BE2C (cell line): ENCODE data around the gene FGF11.

Source experiments
- DNase-seq: peaks from one replicate; pipeline ENCODE4 v3.0.0-alpha.2; 2020
- H3K27me3 ChIP-seq: fragments of 250-450 bp; sonication (Bioruptor Pico); 2 replicates; pipeline ENCODE4 v1.5.1; 2020; ENCODE audit warnings: mild to moderate bottlenecking
- H3K36me3 ChIP-seq: fragments of 250-450 bp; sonication (Bioruptor Pico); 2 replicates; pipeline ENCODE4 v1.5.1; 2020; ENCODE audit warnings: mild to moderate bottlenecking
- H3K4me1 ChIP-seq: fragments of 250-450 bp; sonication (Bioruptor Pico); 2 replicates; pipeline ENCODE4 v1.5.1; 2020
- H3K4me3 ChIP-seq: 2 replicates; pipeline ENCODE4 v1.5.1; 2011; ENCODE audit warnings: low read depth, low read length
- H3K9me3 ChIP-seq: fragments of 250-450 bp; sonication (Bioruptor Pico); 2 replicates; pipeline ENCODE4 v1.5.1; 2020
- TF ChIP-seq, protein P1 (sequence below): IDR thresholded peaks from 2 replicates; pipeline ENCODE4 v1.5.1; 2012; ENCODE audit warnings: mild to moderate bottlenecking, low read depth, low read length

Gene FGF11

DNA sequence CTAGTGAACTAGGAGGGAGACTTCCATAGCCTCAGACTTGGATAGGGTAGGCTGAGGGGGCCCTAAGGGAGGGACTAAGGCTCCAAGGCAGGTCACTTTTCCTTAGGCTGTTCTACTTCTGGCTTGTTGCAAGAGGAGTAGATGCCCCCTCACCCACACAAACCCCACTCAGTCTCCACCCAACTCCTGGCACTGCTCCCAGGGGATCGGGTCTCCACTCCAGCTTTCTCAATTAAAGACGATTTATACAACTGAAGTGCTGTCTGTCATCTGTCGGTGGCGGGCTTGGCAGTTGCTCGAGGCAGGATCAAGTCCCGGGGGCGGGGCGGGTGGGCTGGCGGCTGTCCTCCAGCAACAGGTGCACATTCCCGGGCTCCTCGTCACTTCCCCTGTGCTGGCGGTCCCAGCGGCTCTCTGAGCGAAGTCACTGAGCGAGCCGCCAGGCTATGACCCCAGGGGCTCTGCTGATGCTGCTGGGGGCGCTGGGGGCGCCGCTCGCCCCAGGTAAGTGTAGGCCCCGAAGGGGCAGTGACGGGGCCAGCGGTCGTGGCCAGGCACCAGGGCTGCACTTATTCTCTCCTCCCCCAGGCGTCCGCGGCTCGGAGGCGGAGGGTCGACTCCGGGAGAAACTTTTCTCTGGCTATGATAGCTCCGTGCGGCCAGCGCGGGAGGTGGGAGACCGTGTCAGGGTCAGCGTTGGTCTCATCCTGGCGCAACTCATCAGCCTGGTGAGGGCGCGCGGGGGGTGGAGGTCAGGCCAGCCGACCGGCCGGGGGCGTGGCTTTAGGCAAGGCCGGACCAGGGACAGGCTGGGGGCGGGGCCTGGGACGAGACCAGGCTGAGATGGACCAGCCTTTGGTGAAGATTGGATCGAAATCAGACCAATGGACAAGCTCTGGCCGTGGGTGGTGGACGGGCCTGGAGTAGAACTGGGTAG lies 5.6 kb downstream of the FGF11 start, which contains the start of gene CHRNB1:
Gene CHRNB1, plus strand, starts transcription at position 380 of the 937 bp plus-strand sequence. Its CDS starts 67 bp downstream, at position 447.
- H3K27me3 ChIP-seq: peaks cover 3% of the 10 kb centered on the region; the same call in 1 of the 2 replicates
- H3K36me3 ChIP-seq: no peaks in the 10 kb centered on the region
- peak; percentile 35 for DNase-seq
- H3K4me3 ChIP-seq: peak within 1 kb of the TSS; percentile 42
- H3K9me3 ChIP-seq: no peaks in the 10 kb centered on the region
- no peaks in the 10 kb centered on the region for H3K4me1 ChIP-seq
- TF ChIP-seq, protein P1, sequence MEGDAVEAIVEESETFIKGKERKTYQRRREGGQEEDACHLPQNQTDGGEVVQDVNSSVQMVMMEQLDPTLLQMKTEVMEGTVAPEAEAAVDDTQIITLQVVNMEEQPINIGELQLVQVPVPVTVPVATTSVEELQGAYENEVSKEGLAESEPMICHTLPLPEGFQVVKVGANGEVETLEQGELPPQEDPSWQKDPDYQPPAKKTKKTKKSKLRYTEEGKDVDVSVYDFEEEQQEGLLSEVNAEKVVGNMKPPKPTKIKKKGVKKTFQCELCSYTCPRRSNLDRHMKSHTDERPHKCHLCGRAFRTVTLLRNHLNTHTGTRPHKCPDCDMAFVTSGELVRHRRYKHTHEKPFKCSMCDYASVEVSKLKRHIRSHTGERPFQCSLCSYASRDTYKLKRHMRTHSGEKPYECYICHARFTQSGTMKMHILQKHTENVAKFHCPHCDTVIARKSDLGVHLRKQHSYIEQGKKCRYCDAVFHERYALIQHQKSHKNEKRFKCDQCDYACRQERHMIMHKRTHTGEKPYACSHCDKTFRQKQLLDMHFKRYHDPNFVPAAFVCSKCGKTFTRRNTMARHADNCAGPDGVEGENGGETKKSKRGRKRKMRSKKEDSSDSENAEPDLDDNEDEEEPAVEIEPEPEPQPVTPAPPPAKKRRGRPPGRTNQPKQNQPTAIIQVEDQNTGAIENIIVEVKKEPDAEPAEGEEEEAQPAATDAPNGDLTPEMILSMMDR: no peak

DNA sequence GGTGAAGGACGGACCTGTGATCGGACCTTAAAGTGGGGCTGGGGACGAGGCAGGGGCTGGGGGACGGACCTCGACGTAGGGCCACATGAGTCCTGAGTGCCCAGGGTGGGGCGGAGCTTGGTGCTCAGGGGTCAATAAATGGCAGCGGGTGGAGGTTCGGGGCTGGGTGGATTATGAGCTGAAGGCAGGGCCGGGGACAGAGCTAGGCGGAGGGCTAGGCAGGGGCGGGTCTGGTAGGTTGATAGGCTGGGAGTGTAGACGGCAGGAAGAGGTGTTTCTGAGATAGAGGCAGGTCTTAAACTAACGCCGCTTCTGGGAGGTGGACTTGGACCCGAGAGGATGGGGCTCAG lies 6.3 kb downstream of the FGF11 start:
- no peaks in the 10 kb centered on the region for H3K9me3 ChIP-seq
- TF ChIP-seq, protein P1: no peak
- no peaks in the 10 kb centered on the region for H3K4me1 ChIP-seq
- peak overlapping the region; percentile 42 for H3K4me3 ChIP-seq
- peak; percentile 28 for DNase-seq
- no peaks in the 10 kb centered on the region for H3K36me3 ChIP-seq
- H3K27me3 ChIP-seq: peaks cover 3% of the 10 kb centered on the region; the same call in 1 of the 2 replicates

DNA sequence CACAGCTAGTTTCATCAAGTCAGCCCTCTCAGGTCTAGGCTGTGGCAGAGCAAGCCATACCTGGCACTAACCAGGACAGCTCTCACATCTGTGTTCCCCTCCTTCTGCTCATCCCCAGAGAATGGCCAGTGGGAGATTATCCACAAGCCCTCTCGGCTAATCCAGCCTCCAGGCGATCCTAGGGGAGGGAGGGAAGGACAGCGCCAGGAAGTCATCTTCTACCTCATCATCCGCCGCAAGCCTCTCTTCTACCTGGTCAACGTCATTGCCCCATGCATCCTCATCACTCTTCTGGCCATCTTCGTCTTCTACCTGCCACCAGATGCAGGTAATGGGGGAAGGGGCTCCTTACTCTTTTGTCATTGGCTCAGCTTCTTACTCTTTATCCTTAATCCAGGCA lies 9.1 kb downstream of the FGF11 start:
- H3K27me3 ChIP-seq: peaks cover 3% of the 10 kb centered on the region; the same call in 1 of the 2 replicates
- H3K9me3 ChIP-seq: no peaks in the 10 kb centered on the region
- H3K4me1 ChIP-seq: no peaks in the 10 kb centered on the region
- no peaks in the 10 kb centered on the region for H3K36me3 ChIP-seq
- TF ChIP-seq, protein P1: no peak
- DNase-seq: no peak
- no peak overlapping the region for H3K4me3 ChIP-seq

GRCh38 chr17:7459961-7460545 lies 20.7 kb downstream of the FGF11 start:
- H3K27me3 ChIP-seq: no peaks in the 10 kb centered on the region

GRCh38 chr17:7460850-7461660 lies 21.7 kb downstream of the FGF11 start:
- H3K9me3 ChIP-seq: no peaks in the 10 kb centered on the region
- H3K4me1 ChIP-seq: no peaks in the 10 kb centered on the region
- no peak for DNase-seq
- H3K36me3 ChIP-seq: no peaks in the 10 kb centered on the region
- TF ChIP-seq, protein P1: no peak
- no peaks in the 10 kb centered on the region for H3K27me3 ChIP-seq
- no peak overlapping the region for H3K4me3 ChIP-seq

More at GRCh38 chr17:7459961-7460545, 20.7 kb downstream of the FGF11 start:
- no peak overlapping the region for H3K4me3 ChIP-seq
- H3K4me1 ChIP-seq: no peaks in the 10 kb centered on the region
- H3K9me3 ChIP-seq: no peaks in the 10 kb centered on the region
- H3K36me3 ChIP-seq: no peaks in the 10 kb centered on the region
- no peak for DNase-seq
- TF ChIP-seq, protein P1: no peak
